GM18870 (cell line): ENCODE results near the gene FOS.

Source experiments
- ATAC-seq: cut with Tn5 transposase; IDR thresholded peaks from one replicate; pipeline ENCODE4 v1.9.1; 2021; ENCODE audit warnings: moderate library complexity; ENCODE audit not compliant: unreplicated experiment

Gene FOS

GRCh38 chr14:75311356-75311755 is 32.7 kb downstream of the FOS start:
- ATAC-seq, result no peak

- no peak for ATAC-seq
Measured at GRCh38 chr14:75312341-75312740, 33.7 kb downstream of the FOS start.

GRCh38 chr14:75313294-75313693 is 34.7 kb downstream of the FOS start:
- no peak for ATAC-seq

- ATAC-seq, result no peak
Measured at GRCh38 chr14:75315144-75315543, 36.5 kb downstream of the FOS start.

DNA sequence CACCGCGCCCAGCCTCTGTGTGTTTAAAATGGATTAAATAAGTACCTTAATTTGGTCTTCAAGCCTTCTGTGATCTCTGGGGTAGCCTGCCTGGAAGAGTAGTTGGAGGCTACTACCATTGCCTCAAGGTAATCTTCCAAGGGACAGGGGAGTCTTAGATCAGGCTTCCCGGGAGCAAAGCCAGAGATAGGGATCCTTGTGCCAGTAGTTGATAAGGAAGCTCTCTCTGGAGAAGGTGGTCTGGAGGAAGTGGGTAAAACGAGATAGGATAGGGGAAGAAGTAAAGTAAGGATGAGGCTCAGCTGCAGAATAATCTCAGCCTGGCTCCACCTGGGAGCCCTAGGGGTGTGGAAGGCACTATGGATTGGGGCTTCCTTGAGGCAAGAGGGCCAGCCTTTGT is 38.5 kb downstream of the FOS start:
- no peak for ATAC-seq

DNA sequence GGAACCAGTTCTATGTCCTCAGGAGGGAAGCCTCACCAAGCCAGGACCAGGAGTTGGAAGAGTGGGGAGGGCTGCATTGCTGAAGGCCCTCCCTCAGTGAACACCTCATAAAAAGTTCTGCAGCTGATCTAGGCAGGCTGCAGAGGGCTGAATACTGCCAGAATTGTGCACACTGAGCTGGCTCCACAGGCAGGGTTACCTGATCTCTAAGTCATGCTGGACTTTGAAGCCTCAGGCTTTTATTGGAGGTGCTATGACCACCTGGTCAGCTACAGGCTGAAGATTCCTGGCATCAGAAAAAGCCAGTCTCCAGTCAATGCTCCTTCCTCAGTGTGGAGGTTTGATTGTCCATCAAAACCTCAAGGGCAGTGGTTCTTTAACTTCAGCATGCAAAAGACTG is 39.7 kb downstream of the FOS start:
- ATAC-seq, result no peak

- ATAC-seq, result no peak
Measured at GRCh38 chr14:75319021-75319420, 40.4 kb downstream of the FOS start.

DNA sequence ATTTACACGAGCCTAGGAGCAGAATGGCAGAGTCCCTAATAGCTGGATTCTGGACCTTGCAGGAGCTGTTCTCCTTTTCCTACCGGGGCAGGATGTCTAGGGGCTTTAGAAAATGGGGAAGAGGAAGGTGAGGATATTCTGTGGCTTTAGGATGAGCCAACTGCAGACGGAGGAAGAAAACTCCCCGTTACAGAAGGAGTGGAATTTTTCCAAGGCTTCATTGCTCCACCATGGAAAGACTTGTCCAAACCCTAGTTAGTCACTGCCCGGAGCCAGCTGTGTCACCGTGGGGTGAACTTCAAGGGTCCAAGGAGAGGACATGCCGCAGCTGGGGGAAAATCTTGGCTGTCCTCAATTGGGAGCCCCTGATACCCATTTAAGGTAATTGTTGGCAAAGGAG is 41.6 kb downstream of the FOS start:
- ATAC-seq, result no peak

DNA sequence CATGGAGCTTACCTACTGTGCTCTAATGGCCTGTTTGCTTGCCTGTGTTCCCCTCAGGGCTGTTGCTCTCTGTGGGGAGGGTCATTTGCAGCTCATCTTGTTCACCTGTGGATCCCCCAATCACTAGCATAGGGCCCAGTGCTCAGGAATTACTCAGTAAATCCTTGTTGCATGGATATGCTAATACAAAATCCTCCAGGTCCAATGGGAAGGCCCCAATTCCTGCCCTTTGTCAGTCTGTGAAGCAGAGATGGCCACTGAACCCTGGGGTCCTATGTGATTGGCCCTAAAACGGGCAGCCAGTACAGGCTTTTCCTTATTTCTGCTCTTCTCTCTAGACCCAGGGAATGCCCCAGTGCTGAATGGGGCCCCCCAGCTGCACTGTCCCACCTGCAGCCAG is 44.1 kb downstream of the FOS start:
- ATAC-seq, result no peak

DNA sequence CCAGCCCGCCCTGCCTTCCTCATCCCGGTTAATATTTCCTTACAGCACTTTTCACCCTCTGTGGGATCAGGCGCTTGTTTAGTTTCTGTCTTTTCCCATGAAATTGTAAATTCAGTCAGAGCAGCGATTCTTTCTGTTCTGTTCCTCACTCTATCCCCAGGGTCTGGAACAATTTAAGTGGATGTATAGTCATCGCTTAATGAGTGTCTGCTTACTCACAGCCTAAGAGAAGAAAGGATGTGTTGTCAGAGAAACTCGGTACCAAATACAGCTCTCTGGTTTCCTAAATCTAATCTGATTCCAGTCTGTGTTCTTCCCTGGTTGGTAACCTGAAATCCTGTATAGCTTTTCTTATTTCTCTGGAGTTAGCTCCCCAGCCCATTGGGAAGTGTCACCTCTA is 44.9 kb downstream of the FOS start:
- ATAC-seq, result no peak

GRCh38 chr14:75328558-75329155 is 50.0 kb downstream of the FOS start:
- ATAC-seq, result no peak

- ATAC-seq, result no peak
Measured at GRCh38 chr14:75329369-75329768, 50.7 kb downstream of the FOS start.

GRCh38 chr14:75331471-75331870 is 52.8 kb downstream of the FOS start:
- ATAC-seq, result no peak
